Bronchial epithelial cell (primary cell): ENCODE measurements around the gene ANKRD44. TPM values are rescaled to one million over a fixed set of nuclear protein-coding genes. Genes with fewer than 3 reads are reported as not detected.
A peak's percentile ranks its signal among the peaks of the same experiment; 100 is the strongest.

Experiments used
- DNase-seq: peaks from one replicate; pipeline ENCODE4 v3.0.0-alpha.2; 2010; ENCODE audit warnings: low read depth
- FAIRE-seq: peaks from 2 replicates; lab custom pipeline; 2011; peaks lifted over from hg19 to GRCh38; lab: Jason Lieb, UNC
- H3K27me3 ChIP-seq: 2 replicates; pipeline ENCODE4 v1.5.1; 2011; ENCODE audit warnings: low read length; ENCODE audit not compliant: control insufficient read depth, insufficient read depth
- H3K36me3 ChIP-seq: 2 replicates; pipeline ENCODE4 v1.5.1; 2011; ENCODE audit warnings: low read length; ENCODE audit not compliant: control insufficient read depth, insufficient read depth
- H3K4me3 ChIP-seq: 2 replicates; pipeline ENCODE4 v1.5.1; 2011; ENCODE audit warnings: mild to moderate bottlenecking, low read depth, low read length, control low read depth
- total RNA-seq: library from RNA; depleted of rRNA; stranded (reverse); fragments of >200 nt; gene quantifications from 2 replicates; pipeline ENCODE4 v1.2.1, GENCODE V29; 2014
- TF ChIP-seq, protein P1 (sequence below): IDR thresholded peaks from 2 replicates; pipeline ENCODE4 v1.5.1; 2011; ENCODE audit warnings: mild to moderate bottlenecking, moderate library complexity, low read length, control low read depth, inconsistent platforms; ENCODE audit not compliant: insufficient read depth, severe bottlenecking

The ANKRD44 gene
- total RNA-seq, 1 donor from 2014 or later = 0.26 TPM

DNA sequence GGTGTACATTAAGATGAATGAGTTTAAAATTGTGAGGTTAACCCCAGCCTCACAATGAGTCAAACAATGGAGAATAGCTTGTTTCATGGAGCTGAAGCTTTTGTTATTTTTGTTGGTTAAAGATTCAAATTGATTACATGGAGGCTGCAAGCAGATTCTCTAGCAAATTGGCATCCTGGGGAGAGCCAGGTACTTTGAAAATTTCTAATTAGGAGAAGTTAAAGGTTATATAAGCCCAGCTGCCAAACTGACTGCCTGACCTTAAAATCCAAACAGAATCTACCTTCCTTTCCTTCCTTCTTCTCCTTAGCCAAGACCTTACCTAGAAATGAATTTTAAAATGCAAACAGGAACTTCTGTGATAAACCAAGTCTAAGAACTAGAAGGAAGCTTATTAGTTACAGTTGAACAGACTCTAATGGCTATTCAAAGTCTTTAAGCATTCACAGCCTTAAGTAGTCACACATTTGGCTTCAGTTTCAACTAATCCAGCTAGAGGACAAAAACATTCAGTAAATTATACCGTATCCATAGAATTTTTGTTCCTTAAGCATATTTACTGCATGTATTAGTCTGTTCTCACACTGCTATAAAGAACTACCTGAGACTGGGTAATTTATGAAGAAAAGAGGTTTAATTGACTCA is 352.6 kb downstream of the ANKRD44 start:
- TF ChIP-seq, protein P1, sequence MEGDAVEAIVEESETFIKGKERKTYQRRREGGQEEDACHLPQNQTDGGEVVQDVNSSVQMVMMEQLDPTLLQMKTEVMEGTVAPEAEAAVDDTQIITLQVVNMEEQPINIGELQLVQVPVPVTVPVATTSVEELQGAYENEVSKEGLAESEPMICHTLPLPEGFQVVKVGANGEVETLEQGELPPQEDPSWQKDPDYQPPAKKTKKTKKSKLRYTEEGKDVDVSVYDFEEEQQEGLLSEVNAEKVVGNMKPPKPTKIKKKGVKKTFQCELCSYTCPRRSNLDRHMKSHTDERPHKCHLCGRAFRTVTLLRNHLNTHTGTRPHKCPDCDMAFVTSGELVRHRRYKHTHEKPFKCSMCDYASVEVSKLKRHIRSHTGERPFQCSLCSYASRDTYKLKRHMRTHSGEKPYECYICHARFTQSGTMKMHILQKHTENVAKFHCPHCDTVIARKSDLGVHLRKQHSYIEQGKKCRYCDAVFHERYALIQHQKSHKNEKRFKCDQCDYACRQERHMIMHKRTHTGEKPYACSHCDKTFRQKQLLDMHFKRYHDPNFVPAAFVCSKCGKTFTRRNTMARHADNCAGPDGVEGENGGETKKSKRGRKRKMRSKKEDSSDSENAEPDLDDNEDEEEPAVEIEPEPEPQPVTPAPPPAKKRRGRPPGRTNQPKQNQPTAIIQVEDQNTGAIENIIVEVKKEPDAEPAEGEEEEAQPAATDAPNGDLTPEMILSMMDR = no peak
- Histone ChIP-seq H3K36me3 (no peaks in the 10 kb centered on the region), H3K27me3 (no peaks in the 10 kb centered on the region), H3K4me3 (no peak overlapping the region)
- no peak for DNase-seq
- no peak for FAIRE-seq

GRCh38 chr2:196957442-196957841 is 353.1 kb downstream of the ANKRD44 start:
- H3K27me3 ChIP-seq = no peaks in the 10 kb centered on the region
- no peak overlapping the region for H3K4me3 ChIP-seq
- DNase-seq (no peak), FAIRE-seq (no peak)
- H3K36me3 ChIP-seq = no peaks in the 10 kb centered on the region
- TF ChIP-seq, protein P1 = no peak

GRCh38 chr2:196956069-196956468 is 354.5 kb downstream of the ANKRD44 start:
- TF ChIP-seq, protein P1 = no peak
- Histone ChIP-seq H3K27me3 (no peaks in the 10 kb centered on the region), H3K36me3 (no peaks in the 10 kb centered on the region), H3K4me3 (no peak overlapping the region)
- no peak for FAIRE-seq
- DNase-seq = no peak

GRCh38 chr2:196955036-196955435 is 355.5 kb downstream of the ANKRD44 start:
- Histone ChIP-seq H3K36me3 (no peaks in the 10 kb centered on the region), H3K4me3 (no peak overlapping the region), H3K27me3 (no peaks in the 10 kb centered on the region)
- DNase-seq (peak; percentile 79), FAIRE-seq (no peak)
- TF ChIP-seq, protein P1 = no peak

GRCh38 chr2:196954001-196954400 is 356.6 kb downstream of the ANKRD44 start:
- DNase-seq (no peak), FAIRE-seq (no peak)
- Histone ChIP-seq H3K36me3 (no peaks in the 10 kb centered on the region), H3K4me3 (no peak overlapping the region), H3K27me3 (no peaks in the 10 kb centered on the region)
- TF ChIP-seq, protein P1 = no peak

- no peaks in the 10 kb centered on the region for H3K27me3 ChIP-seq
- FAIRE-seq = no peak
Measured at GRCh38 chr2:196952936-196953335, 357.6 kb downstream of the ANKRD44 start.

More at GRCh38 chr2:196952936-196953335, 357.6 kb downstream of the ANKRD44 start:
- H3K36me3 ChIP-seq = no peaks in the 10 kb centered on the region
- TF ChIP-seq, protein P1 = no peak
- H3K4me3 ChIP-seq = no peak overlapping the region
- DNase-seq = no peak
